ENCODE data around the gene TMEM140.

- TF ChIP-seq POLR2A (IDR thresholded peaks at IDR 0.05), result peak in 1 of 2 donors; percentile 93
- TF ChIP-seq CTCF (IDR thresholded peaks at IDR 0.05), result peak in 2 of 6 experiments; percentile 4 to 19
Measured at GRCh38 chr7:135211179-135211945, 63.5 kb downstream of the TMEM140 start, which contains the start of gene WDR91.
